RWPE2 (cell line): ENCODE measurements around the gene MUC15.

Experiments
- ATAC-seq: fragments of 200-7000 bp; cut with Tn5 transposase; 3 replicates; pipeline ENCODE4 v1.9.1; 2021; ENCODE audit warnings: low read depth
- DNase-seq: peaks from one replicate; pipeline ENCODE4 v3.0.0-alpha.2; 2020; ENCODE audit warnings: low spot score
- H3K27ac ChIP-seq: fragments of 450-650 bp; 2 replicates; pipeline ENCODE4 v1.5.1; 2017; ENCODE audit warnings: mild to moderate bottlenecking; ENCODE audit not compliant: poor library complexity, severe bottlenecking
- H3K27me3 ChIP-seq: fragments of 250-450 bp; sonication (Bioruptor Pico); 2 replicates; pipeline ENCODE4 v1.5.1; 2021; ENCODE audit warnings: mild to moderate bottlenecking, moderate library complexity; ENCODE audit not compliant: insufficient read depth, poor library complexity, severe bottlenecking
- H3K36me3 ChIP-seq: fragments of 250-450 bp; sonication (Bioruptor Pico); 2 replicates; pipeline ENCODE4 v1.5.1; 2020; ENCODE audit warnings: low read depth, mild to moderate bottlenecking, moderate library complexity
- H3K4me1 ChIP-seq: fragments of 250-450 bp; sonication (Bioruptor Pico); 2 replicates; pipeline ENCODE4 v1.5.1; 2021; ENCODE audit warnings: mild to moderate bottlenecking, moderate library complexity; ENCODE audit not compliant: insufficient read depth, poor library complexity, severe bottlenecking
- H3K4me3 ChIP-seq: fragments of 250-450 bp; sonication (Bioruptor Pico); 2 replicates; pipeline ENCODE4 v1.5.1; 2021; ENCODE audit warnings: mild to moderate bottlenecking, moderate library complexity; ENCODE audit not compliant: severe bottlenecking
- H3K9me3 ChIP-seq: fragments of 250-450 bp; sonication (Bioruptor Pico); 2 replicates; pipeline ENCODE4 v1.5.1; 2021; ENCODE audit warnings: mild to moderate bottlenecking, moderate library complexity; ENCODE audit not compliant: severe bottlenecking
- TF ChIP-seq, protein P1 (sequence below): fragments of 450-650 bp; IDR thresholded peaks from one replicate; pipeline ENCODE4 v1.5.1; 2017; ENCODE audit warnings: mild to moderate bottlenecking, moderate library complexity; ENCODE audit not compliant: poor library complexity, severe bottlenecking

MUC15 gene

DNA sequence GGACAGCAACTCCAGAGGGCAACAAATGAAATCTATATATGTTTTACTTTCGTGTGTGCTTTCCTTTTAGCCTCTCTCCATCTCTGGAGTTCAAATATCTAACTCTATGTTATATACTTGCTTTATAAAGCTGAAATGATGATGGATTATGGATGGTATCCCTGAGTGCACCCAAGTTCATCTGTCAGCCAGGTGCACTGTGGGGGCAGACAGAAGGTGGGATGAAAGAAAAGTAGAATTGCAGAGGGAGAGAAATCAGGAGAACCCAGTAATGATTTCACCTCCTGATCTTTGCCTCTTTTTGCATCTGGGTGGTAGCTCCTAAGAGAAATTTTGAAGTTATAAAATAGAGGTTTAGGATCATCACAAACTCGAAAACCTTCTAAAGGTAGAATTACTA is 2.4 kb downstream of the MUC15 start:
- TF ChIP-seq, protein P1, sequence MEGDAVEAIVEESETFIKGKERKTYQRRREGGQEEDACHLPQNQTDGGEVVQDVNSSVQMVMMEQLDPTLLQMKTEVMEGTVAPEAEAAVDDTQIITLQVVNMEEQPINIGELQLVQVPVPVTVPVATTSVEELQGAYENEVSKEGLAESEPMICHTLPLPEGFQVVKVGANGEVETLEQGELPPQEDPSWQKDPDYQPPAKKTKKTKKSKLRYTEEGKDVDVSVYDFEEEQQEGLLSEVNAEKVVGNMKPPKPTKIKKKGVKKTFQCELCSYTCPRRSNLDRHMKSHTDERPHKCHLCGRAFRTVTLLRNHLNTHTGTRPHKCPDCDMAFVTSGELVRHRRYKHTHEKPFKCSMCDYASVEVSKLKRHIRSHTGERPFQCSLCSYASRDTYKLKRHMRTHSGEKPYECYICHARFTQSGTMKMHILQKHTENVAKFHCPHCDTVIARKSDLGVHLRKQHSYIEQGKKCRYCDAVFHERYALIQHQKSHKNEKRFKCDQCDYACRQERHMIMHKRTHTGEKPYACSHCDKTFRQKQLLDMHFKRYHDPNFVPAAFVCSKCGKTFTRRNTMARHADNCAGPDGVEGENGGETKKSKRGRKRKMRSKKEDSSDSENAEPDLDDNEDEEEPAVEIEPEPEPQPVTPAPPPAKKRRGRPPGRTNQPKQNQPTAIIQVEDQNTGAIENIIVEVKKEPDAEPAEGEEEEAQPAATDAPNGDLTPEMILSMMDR = no peak
- Histone ChIP-seq H3K4me3 (no peak overlapping the region), H3K4me1 (peaks cover 11% of the 10 kb centered on the region), H3K27ac (no peak overlapping the region), H3K9me3 (no peaks in the 10 kb centered on the region), H3K36me3 (no peaks in the 10 kb centered on the region), H3K27me3 (no peaks in the 10 kb centered on the region)
- ATAC-seq (no peak), DNase-seq (no peak)

DNA sequence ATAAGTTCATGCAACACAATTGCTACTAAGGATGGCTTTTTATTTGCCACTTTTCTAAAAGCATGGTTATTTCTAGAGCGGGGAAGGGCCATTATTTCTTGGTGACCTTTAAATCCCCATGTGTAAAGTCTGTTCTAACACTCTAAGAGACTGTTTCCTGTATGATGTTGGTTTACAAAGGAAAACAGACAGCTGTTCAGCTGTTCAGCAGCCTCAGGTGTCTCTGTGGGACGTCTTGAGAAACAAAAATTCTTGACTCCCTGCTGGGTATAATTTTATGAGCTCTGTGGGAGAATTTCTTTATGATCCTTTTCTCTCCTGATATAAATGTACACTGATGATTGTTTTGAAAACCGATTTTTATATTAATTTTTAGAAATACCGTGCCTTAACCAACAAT is 13.9 kb downstream of the MUC15 start:
- TF ChIP-seq, protein P1 = no peak
- H3K4me3 ChIP-seq = no peak overlapping the region
- H3K27me3 ChIP-seq = no peaks in the 10 kb centered on the region
- H3K9me3 ChIP-seq = no peaks in the 10 kb centered on the region
- no peak overlapping the region for H3K27ac ChIP-seq
- DNase-seq (no peak), ATAC-seq (no peak)
- H3K36me3 ChIP-seq = no peaks in the 10 kb centered on the region
- no peaks in the 10 kb centered on the region for H3K4me1 ChIP-seq

DNA sequence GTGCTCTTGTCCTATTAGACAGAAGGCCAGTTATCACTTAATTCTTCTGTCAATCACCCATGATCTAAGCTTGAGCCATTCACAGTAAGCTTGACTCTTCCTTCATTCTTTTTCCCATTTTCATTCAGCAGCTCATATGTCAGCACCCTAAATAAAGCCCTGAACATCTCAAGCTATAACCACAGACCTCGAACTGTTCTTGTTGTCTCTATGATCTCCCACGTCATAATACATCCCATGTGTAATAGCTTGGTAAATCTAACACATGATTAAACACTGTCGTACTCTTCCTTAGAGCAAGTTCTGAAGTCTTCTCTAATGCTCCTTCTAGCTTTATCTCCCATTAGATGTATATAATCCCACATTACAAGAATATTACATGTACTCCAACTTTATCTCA is 14.4 kb downstream of the MUC15 start:
- no peaks in the 10 kb centered on the region for H3K27me3 ChIP-seq
- no peaks in the 10 kb centered on the region for H3K9me3 ChIP-seq
- ATAC-seq (no peak), DNase-seq (no peak)
- TF ChIP-seq, protein P1 = no peak
- no peak overlapping the region for H3K27ac ChIP-seq
- H3K4me1 ChIP-seq = no peaks in the 10 kb centered on the region
- no peak overlapping the region for H3K4me3 ChIP-seq
- H3K36me3 ChIP-seq = no peaks in the 10 kb centered on the region

DNA sequence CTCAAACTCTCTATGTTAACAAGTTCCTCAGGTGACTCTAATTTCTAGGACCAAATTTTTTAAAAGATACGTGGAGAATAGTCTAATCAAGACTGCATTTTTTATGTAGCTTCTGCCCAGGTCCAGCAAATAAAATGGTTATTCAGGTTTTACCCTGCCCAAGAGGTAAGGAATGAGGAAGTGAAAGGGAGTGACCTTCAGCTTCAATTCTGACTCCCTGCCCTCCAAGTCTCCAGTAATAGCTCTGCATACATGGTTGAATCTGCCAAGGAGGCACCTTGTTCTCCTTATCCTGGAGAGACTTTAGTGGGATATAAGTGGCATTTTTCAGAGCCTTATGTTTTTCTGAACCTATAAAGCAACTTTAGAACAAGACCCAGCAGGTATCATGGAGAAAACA is 15.5 kb downstream of the MUC15 start:
- DNase-seq (no peak), ATAC-seq (no peak)
- H3K36me3 ChIP-seq = no peaks in the 10 kb centered on the region
- no peaks in the 10 kb centered on the region for H3K9me3 ChIP-seq
- no peaks in the 10 kb centered on the region for H3K27me3 ChIP-seq
- H3K4me3 ChIP-seq = no peak overlapping the region
- H3K4me1 ChIP-seq = no peaks in the 10 kb centered on the region
- H3K27ac ChIP-seq = no peak overlapping the region
- TF ChIP-seq, protein P1 = no peak

DNA sequence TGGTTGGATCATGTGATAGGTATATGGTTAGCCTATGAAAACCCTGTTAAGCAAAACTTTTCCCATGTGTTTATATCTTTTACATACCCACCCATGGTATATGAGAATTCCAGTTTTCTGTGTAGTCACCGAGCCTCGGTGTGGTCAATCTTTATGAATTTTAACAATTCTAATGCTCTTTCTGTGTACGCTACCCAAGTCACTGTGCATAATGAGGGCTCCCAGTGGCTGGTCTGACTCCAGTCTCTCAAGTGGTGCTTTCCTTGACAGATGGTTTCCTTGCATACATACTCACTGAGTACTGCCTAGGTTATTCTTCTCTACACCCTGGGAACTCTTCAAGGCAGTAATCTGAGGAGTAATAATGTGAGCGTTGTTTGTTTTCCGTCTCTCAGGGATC is 17.6 kb downstream of the MUC15 start:
- Histone ChIP-seq H3K27me3 (no peaks in the 10 kb centered on the region), H3K9me3 (no peaks in the 10 kb centered on the region), H3K4me3 (no peak overlapping the region), H3K4me1 (no peaks in the 10 kb centered on the region), H3K36me3 (no peaks in the 10 kb centered on the region), H3K27ac (no peak overlapping the region)
- TF ChIP-seq, protein P1 = no peak
- DNase-seq (no peak), ATAC-seq (no peak)
